SK-N-SH treated with all-trans-retinoic acid at 6 μM for 48 hours (cell line): Measurements from ENCODE around the gene SEC23A.

Experiments used
- ARNTL ChIP-seq: fragments of 450-650 bp; formaldehyde crosslinking; IDR thresholded peaks from 2 replicates; pipeline ENCODE4 v1.5.0; 2020; ENCODE audit warnings: low read depth, mild to moderate bottlenecking, moderate library complexity, borderline replicate concordance
- CREB5 ChIP-seq: fragments of 250-450 bp; sonication (Bioruptor Pico); IDR thresholded peaks from 2 replicates; pipeline ENCODE4 v1.5.1; 2020; ENCODE audit warnings: low read depth, mild to moderate bottlenecking, moderate library complexity
- ESRRG ChIP-seq: fragments of 250-450 bp; sonication (Bioruptor Pico); IDR thresholded peaks from 2 replicates; pipeline ENCODE4 v1.6.1; 2021; ENCODE audit warnings: mild to moderate bottlenecking
- GLIS3 ChIP-seq: fragments of 250-450 bp; sonication (Bioruptor Pico); IDR thresholded peaks from 2 replicates; pipeline ENCODE4 v1.5.0; 2020; ENCODE audit warnings: mild to moderate bottlenecking, moderate library complexity
- ISL1 ChIP-seq: fragments of 250-450 bp; sonication (Bioruptor Pico); IDR thresholded peaks from 2 replicates; pipeline ENCODE4 v2.1.2; 2022; ENCODE audit warnings: mild to moderate bottlenecking, moderate library complexity
- SNAI2 ChIP-seq: fragments of 250-450 bp; sonication (Bioruptor Pico); IDR thresholded peaks from 2 replicates; pipeline ENCODE4 v1.5.0; 2020; ENCODE audit warnings: mild to moderate bottlenecking, moderate library complexity
- TOX ChIP-seq: fragments of 250-450 bp; sonication (Bioruptor Pico); IDR thresholded peaks from 2 replicates; pipeline ENCODE4 v1.8.0; 2021; ENCODE audit warnings: mild to moderate bottlenecking, moderate library complexity, borderline replicate concordance
- ZNF8 ChIP-seq: fragments of 450-650 bp; formaldehyde crosslinking; IDR thresholded peaks from 2 replicates; pipeline ENCODE4 v1.5.0; 2020; ENCODE audit warnings: mild to moderate bottlenecking, moderate library complexity
- TF ChIP-seq, protein P1 (sequence below): fragments of 250-450 bp; sonication (Bioruptor Pico); IDR thresholded peaks from 2 replicates; pipeline ENCODE4 v1.8.0; 2020; ENCODE audit warnings: mild to moderate bottlenecking, moderate library complexity, borderline replicate concordance
- TF ChIP-seq, protein P2 (sequence below): fragments of 250-450 bp; sonication (Bioruptor Pico); IDR thresholded peaks from 2 replicates; pipeline ENCODE4 v1.8.0; 2021; ENCODE audit warnings: low read depth, mild to moderate bottlenecking, moderate library complexity, borderline replicate concordance

- TF ChIP-seq ISL1 (CRISPR knock-in tag) (no peak), ARNTL (CRISPR knock-in tag) (no peak), CREB5 (CRISPR knock-in tag) (no peak), SNAI2 (no peak), GLIS3 (CRISPR knock-in tag) (no peak), ESRRG (no peak), TOX (CRISPR knock-in tag) (no peak), ZNF8 (CRISPR knock-in tag) (no peak)
- TF ChIP-seq, protein P1, sequence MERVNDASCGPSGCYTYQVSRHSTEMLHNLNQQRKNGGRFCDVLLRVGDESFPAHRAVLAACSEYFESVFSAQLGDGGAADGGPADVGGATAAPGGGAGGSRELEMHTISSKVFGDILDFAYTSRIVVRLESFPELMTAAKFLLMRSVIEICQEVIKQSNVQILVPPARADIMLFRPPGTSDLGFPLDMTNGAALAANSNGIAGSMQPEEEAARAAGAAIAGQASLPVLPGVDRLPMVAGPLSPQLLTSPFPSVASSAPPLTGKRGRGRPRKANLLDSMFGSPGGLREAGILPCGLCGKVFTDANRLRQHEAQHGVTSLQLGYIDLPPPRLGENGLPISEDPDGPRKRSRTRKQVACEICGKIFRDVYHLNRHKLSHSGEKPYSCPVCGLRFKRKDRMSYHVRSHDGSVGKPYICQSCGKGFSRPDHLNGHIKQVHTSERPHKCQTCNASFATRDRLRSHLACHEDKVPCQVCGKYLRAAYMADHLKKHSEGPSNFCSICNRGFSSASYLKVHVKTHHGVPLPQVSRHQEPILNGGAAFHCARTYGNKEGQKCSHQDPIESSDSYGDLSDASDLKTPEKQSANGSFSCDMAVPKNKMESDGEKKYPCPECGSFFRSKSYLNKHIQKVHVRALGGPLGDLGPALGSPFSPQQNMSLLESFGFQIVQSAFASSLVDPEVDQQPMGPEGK (CRISPR knock-in tag), result no peak
- TF ChIP-seq, protein P2, sequence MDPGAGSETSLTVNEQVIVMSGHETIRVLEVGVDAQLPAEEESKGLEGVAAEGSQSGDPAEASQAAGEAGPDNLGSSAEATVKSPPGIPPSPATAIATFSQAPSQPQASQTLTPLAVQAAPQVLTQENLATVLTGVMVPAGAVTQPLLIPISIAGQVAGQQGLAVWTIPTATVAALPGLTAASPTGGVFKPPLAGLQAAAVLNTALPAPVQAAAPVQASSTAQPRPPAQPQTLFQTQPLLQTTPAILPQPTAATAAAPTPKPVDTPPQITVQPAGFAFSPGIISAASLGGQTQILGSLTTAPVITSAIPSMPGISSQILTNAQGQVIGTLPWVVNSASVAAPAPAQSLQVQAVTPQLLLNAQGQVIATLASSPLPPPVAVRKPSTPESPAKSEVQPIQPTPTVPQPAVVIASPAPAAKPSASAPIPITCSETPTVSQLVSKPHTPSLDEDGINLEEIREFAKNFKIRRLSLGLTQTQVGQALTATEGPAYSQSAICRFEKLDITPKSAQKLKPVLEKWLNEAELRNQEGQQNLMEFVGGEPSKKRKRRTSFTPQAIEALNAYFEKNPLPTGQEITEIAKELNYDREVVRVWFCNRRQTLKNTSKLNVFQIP (CRISPR knock-in tag), result no peak
These were observed 7.1 kb upstream of the SEC23A start for GRCh38 chr14:39109893-39110715.
